DMS53 (cell line): ENCODE results near the gene ZC3H4.

Source experiments
- DNase-seq: peaks from one replicate; lab custom pipeline; 2025; lab: John Stamatoyannopoulos, UW

ZC3H4 gene

GRCh38 chr19:47047763-47048405 lies 65.7 kb downstream of the ZC3H4 start:
- DNase-seq = peak; percentile 90

GRCh38 chr19:47047272-47047762 lies 66.3 kb downstream of the ZC3H4 start:
- no peak for DNase-seq

GRCh38 chr19:47045867-47046470 lies 67.6 kb downstream of the ZC3H4 start:
- DNase-seq = no peak

- DNase-seq = no peak
Measured at GRCh38 chr19:47044946-47045866, 68.4 kb downstream of the ZC3H4 start.

GRCh38 chr19:47040869-47041268 lies 72.7 kb downstream of the ZC3H4 start:
- DNase-seq = no peak

- DNase-seq = no peak
Measured at GRCh38 chr19:47039239-47039874, 74.2 kb downstream of the ZC3H4 start.

- DNase-seq = no peak
Measured at GRCh38 chr19:47037766-47038165, 75.8 kb downstream of the ZC3H4 start.

GRCh38 chr19:47036097-47036651 lies 77.4 kb downstream of the ZC3H4 start:
- DNase-seq = peak; percentile 80

GRCh38 chr19:47035127-47036096 lies 78.2 kb downstream of the ZC3H4 start:
- peak; percentile 89 for DNase-seq

DNA sequence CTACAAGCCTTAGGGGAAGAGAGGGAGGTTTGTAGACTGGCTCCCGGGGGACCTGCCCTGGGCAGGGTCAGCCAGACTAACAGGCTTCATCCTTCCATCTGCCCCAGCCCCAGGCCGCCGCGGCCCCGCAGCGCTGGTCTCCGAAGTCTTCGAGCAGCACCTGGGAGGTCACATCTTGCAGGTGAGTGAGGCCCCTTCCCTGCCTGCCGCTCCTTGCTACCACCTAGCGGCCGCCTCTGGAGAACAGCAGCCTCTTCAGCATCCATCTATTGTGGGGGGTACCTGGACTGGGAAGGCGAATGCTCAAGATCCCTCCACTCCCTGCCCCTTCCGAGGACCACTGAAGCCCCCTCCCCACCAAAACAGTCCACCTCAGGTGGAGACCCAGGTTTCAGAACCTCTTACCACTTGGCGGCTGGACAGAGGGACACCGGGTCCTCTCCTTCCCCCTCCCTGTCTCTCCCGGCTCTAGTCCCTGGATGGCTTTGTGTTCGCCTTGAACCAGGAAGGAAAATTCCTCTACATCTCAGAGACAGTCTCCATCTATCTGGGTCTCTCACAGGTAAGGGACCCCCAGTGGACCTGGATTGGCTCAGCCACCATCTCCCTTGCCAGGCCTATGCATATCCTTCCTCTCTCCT lies 81.3 kb downstream of the ZC3H4 start:
- peak; percentile 86 for DNase-seq

- peak; percentile 29 for DNase-seq
Measured at GRCh38 chr19:47028195-47028601, 85.4 kb downstream of the ZC3H4 start.

DNA sequence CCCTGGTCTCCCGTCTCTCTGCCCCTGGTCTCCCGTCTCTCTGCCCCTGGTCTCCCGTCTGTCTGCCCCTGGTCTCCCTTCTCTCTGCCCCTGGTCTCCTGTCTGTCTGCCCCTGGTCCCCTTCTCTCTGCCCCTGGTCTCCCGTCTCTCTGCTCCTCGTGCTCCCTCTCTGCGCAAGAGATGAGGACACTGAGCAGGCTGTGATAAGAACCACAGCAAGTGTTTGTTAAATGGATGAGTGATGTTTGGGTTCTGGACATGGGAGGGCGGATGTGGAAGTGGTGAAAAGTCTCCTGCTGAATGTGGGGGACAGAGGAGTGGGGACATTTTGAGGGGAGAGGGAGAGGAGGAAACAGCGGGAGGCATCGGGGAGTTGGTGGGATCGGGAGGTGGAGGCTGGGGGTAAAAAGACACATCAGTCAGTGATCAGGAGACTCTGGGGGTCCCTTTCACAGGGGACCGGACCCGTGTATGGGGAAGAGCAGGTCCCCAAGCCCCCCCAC lies 85.9 kb downstream of the ZC3H4 start:
- DNase-seq = peak; percentile 30

GRCh38 chr19:47026889-47027288 lies 86.7 kb downstream of the ZC3H4 start:
- DNase-seq = no peak

DNA sequence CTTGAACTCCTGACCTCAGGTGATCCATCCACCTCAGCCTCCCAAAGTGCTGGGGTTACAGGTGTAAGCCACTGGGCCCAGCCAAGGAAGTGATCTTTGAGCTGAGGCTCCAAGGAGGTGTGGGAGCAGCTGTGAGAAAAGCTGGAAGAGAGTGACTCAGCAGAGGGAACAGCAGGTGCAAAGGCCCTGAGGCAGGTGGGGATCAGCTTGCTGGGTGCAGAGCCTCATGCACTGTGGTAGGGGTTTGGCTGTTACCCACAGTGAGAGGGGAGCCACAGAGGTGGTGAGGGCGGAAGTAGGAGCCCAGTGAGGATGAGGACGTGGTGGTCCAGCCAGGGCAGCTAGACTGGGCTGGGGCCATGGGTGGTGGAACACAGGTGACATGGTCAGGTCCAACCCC lies 87.4 kb downstream of the ZC3H4 start:
- no peak for DNase-seq

GRCh38 chr19:47024502-47024901 lies 89.1 kb downstream of the ZC3H4 start:
- no peak for DNase-seq

DNA sequence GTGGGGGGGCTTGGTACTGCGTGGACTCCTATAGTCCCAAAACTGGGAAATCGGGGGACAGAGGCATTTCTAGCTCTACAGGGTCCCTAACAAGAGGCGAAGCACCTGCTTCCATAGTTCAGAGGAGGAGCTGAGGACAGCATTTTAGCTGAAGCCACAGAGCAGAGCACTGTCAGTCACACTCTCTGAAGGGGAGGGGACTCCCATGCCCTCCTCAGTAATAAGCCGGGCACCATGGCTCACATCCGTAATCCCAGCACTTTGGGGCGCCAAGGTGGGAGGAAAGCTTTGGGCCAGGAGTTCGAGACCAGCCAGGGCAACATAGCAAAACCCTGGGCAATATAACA lies 90.2 kb downstream of the ZC3H4 start:
- DNase-seq = peak; percentile 39

DNA sequence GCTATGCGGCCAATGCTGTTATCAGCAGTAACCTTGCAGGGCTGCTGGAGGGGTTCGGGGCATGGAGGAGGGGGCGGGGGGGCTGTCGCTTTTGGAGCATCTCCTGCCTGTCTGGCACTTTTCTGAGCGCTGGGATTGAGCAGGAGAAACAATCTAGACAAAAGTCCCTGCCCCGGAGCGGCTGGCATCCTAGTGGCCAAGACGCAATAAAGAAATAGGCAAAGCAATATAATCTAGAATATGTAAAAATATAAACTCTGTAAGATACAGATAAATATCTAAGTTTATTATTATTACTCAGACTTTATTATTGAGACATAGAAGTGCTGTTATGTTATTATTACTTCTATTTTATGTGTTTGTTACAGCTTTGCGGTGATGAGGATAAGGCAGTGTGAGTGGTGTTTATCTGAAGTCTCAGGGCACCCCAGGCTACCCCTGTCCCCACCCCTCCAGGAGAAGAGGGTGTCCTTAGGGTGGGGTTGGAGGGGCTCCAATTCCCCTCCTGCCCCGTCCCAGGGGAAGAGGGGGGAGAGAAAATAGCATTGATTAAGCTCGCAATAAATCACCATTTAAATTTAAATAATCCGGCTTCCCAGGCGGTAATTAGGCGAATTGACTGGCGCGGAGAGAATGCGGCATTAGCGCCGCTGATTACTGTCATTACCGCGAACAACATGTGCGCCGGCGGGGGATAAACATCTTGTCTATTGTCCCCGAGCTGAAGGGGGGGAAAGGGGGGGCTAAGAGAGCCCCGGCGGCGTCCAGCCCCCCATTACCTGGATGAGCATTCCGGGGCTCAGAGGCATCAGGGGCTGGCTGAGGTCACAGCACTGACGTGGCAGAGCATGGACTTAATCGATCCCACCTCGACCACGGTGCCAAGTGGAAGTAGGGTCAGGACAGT lies 90.8 kb downstream of the ZC3H4 start:
- DNase-seq = no peak

DNA sequence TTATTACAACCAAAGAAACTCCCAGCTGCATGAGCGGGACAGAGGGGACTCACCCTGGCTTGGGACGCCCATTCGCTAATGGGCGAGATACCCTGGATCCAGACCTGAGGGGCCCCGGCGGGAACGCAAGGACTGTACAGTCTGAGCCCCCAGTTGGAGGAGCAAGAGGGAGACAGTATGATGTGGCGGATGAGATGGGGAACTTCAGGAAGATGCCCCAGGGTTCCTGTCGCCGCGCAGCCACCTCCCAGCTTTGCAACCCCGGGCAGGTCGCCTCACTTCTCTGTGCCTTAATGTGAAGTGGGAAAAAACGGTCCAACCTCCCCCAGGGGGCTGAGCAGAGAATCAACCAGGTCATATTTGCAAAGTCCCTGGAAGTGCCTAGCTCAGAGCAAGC lies 91.4 kb downstream of the ZC3H4 start:
- no peak for DNase-seq

- peak; percentile 54 for DNase-seq
Measured at GRCh38 chr19:47021536-47022139, 91.9 kb downstream of the ZC3H4 start.
